Esophagus squamous epithelium (tissue), 5 donors: ENCODE measurements around the gene INAFM2. TPM values are rescaled to one million over a fixed set of nuclear protein-coding genes. Genes with fewer than 3 reads are reported as not detected.
A peak's percentile ranks its signal among the peaks of the same experiment; 100 is the strongest.

ENCODE experiments used
- DNase-seq: peaks from one replicate; lab custom pipeline; 2025; lab: John Stamatoyannopoulos, UW
- H3K27ac ChIP-seq, 4 donors: fragments of 200-600 bp; sonication (generic); one replicate each; pipeline ENCODE4 v1.5.1; 2016 to 2019; ENCODE audit warnings: mild to moderate bottlenecking in 1 of 4
- H3K27me3 ChIP-seq, 4 donors: fragments of 200-600 bp; sonication (generic); 1 replicate in 3 of 4; 2 replicates in 1 of 4; pipeline versions ENCODE4 v1.5.1 to v1.6.0; 2017 to 2021; ENCODE audit warnings: antibody characterized with exemption in 1 of 4
- H3K36me3 ChIP-seq, 3 donors: fragments of 200-600 bp; sonication (generic); one replicate each; pipeline ENCODE4 v1.5.1; 2016 to 2019
- H3K4me1 ChIP-seq, 3 donors: fragments of 200-600 bp; sonication (generic); one replicate each; pipeline ENCODE4 v1.5.1; 2017 to 2019
- H3K4me3 ChIP-seq, 4 donors: fragments of 200-600 bp; sonication (generic); 1 replicate in 3 of 4; 2 replicates in 1 of 4; pipeline ENCODE4 v1.5.1; 2016 to 2019; ENCODE audit warnings: mild to moderate bottlenecking in 2 of 4, moderate library complexity in 1 of 4
- H3K9me3 ChIP-seq, 3 donors: fragments of 200-600 bp; sonication (generic); one replicate each; pipeline ENCODE4 v1.5.1; 2016 to 2019
- POLR2A ChIP-seq, 4 donors: fragments of 450-650 bp; IDR thresholded peaks; one replicate each; pipeline ENCODE4 v1.6.1; 2017; ENCODE audit warnings: antibody characterized with exemption in 4 of 4, mild to moderate bottlenecking in 4 of 4, moderate library complexity in 3 of 4
- WGBS, 2 donors: methylation state at CpG; one replicate each; pipeline ENCODE4 v1.1.5; 2018; 5-methylcytosine and 5-hydroxymethylcytosine counted together
- intact Hi-C: fragments of 100-400 bp; cut with DNase I; formaldehyde crosslinking; loops from one replicate; pipeline ENCODE4 v1.15.0; 2022
- total RNA-seq, 4 donors: library from RNA; depleted of rRNA; stranded (reverse); fragments of >200 nt; gene quantifications; one replicate each; pipeline ENCODE4 v1.1.0, GENCODE V29; 2016
- TF ChIP-seq, protein P1 (sequence below), 6 experiments: fragments of 450-650 bp in 4 of 6; fragments of 200-600 bp in 2 of 6; sonication (generic) in 2 of 6; IDR thresholded peaks; one replicate each; pipeline ENCODE4 v1.5.1; 2016 to 2019; ENCODE audit warnings: antibody characterized with exemption in 6 of 6, mild to moderate bottlenecking in 4 of 6, moderate library complexity in 4 of 6
- donor health status: DM: yes; HTN: yes; CAD: no.

The INAFM2 gene
- total RNA-seq, 4 donors from 2014 or later, result 4.7 to 10.1 (median 8.1) TPM

DNA sequence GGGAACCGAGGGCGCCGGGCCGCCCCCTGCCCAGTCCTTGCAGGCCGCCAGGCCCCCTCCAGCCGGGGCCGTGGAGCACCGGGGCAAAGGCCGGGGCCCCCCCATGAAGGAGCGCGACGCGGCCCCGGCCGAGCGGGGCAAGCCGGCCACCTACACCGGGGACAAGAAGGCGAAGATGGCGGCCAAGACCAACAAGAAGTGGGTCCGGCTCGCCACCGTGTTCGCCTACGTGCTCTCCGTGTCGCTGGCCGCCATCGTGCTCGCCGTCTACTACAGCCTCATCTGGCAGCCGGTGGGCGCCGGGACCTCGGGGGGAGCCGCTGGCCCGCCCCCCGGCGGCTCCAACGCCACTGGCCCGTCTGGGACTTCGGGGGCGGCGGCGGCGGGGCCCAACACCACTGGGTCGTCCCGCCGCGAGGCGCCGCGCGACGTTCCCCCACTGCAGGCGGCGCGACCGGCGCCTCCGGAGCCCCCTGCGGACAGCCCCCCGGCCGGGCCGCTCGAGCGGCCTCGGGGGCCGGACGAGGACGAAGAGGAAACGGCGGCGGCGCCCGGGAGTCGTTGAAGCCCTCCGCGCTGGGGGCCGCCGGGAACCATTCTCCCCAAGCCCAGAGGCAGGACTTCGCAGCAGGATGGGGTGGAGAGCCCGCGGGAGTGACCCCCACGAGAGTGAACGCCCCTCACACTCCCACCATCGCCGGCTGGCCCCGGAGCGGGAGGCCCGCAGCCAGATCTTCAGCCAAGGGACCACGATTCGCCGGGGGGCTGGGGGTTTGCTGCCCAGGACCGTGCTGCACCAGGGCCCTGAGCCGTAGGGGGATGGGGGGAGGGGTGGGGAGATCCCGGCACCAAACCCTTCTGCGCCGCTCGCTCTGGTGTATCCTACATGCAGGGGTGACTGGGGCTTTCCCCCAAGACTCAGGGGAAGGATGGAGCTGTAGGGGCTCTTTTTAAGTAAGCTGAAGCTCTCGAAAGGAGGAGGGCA is 753 bp downstream of the INAFM2 start:
- Histone ChIP-seq H3K9me3 (no peaks in the 10 kb centered on the region), H3K36me3 (peaks cover 0 to 8% (median 0%) of the 10 kb centered on the region in 3 donors), H3K27ac (peak overlapping the region; percentile 73 to 91 (median 82)), H3K4me1 (peaks cover 19 to 63% (median 27%) of the 10 kb centered on the region in 3 donors), H3K27me3 (peaks cover 0 to 16% (median 0%) of the 10 kb centered on the region in 4 donors), H3K4me3 (peak overlapping the region; percentile 63 to 86 (median 77))
- TF ChIP-seq, protein P1, sequence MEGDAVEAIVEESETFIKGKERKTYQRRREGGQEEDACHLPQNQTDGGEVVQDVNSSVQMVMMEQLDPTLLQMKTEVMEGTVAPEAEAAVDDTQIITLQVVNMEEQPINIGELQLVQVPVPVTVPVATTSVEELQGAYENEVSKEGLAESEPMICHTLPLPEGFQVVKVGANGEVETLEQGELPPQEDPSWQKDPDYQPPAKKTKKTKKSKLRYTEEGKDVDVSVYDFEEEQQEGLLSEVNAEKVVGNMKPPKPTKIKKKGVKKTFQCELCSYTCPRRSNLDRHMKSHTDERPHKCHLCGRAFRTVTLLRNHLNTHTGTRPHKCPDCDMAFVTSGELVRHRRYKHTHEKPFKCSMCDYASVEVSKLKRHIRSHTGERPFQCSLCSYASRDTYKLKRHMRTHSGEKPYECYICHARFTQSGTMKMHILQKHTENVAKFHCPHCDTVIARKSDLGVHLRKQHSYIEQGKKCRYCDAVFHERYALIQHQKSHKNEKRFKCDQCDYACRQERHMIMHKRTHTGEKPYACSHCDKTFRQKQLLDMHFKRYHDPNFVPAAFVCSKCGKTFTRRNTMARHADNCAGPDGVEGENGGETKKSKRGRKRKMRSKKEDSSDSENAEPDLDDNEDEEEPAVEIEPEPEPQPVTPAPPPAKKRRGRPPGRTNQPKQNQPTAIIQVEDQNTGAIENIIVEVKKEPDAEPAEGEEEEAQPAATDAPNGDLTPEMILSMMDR (IDR thresholded peaks at IDR 0.05), result no peak
- TF ChIP-seq POLR2A (IDR thresholded peaks at IDR 0.05), result no peak
- DNase-seq, result no peak
- 8 to 39% methylated on average over 1 to 5 of the region's 101 CpGs for WGBS, 2 donors
- intact Hi-C loops, result no loop called here

DNA sequence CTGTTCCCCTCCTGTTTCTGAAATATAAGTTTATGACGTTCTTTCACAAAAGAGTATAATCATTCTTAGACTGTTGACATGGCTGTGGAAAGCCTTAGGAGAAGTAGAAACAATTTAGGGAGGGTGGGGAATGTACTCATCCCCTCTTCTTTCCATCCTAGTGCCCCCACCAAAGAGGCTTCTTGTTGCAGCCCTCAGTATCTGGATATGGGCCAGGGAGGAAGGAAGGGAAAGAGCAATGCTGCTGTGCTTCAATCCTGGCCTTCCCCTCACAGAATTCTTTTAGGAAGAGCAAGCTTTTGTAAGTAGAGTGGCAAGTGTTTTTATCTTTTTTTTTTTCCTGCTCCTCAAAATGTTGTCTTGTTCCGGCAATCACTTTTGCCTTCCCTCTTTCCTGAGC is 1.7 kb downstream of the INAFM2 start:
- 64 to 69% methylated on average over 2 of the region's 2 CpGs for WGBS, 2 donors
- Histone ChIP-seq H3K4me1 (peaks cover 19 to 70% (median 27%) of the 10 kb centered on the region in 3 donors), H3K4me3 (peak overlapping the region in 3 of 4 donors; percentile 68 to 86 (median 86)), H3K27ac (peak overlapping the region in 2 of 4 donors; percentile 80 to 85), H3K36me3 (peaks cover 0 to 8% (median 0%) of the 10 kb centered on the region in 3 donors), H3K27me3 (peaks cover 0 to 10% (median 0%) of the 10 kb centered on the region in 4 donors), H3K9me3 (no peaks in the 10 kb centered on the region)
- DNase-seq, result no peak
- intact Hi-C loops, result no loop called here
- no peak for TF ChIP-seq POLR2A (IDR thresholded peaks at IDR 0.05)
- TF ChIP-seq, protein P1 (IDR thresholded peaks at IDR 0.05), result no peak

DNA sequence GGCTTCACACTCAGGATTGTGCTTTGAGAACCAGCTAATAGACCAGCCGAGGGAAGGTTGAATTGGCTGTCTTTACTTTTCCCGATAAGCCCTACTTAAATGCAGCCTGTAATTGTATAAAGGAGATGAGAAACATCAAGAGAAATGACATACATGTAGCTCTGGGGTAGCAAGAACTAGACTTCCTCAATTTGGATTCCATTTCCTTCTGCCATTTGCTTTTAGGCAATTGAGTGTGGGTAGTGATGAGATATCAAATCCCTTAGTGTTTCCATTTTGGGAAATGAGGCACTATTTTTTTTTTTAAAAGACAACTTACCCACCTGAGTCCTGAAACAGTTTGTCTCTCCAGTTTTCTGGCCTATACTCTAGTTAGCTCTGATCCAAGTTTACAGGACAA is 2.2 kb downstream of the INAFM2 start:
- peaks cover 0 to 8% (median 0%) of the 10 kb centered on the region in 3 donors for H3K36me3 ChIP-seq
- TF ChIP-seq, protein P1 (IDR thresholded peaks at IDR 0.05), result no peak
- no peak for TF ChIP-seq POLR2A (IDR thresholded peaks at IDR 0.05)
- no peak for DNase-seq
- peak overlapping the region in 1 of 4 donors; percentile 86 for H3K4me3 ChIP-seq
- peaks cover 0 to 10% (median 0%) of the 10 kb centered on the region in 4 donors for H3K27me3 ChIP-seq
- WGBS, 2 donors, result 79 to 93% methylated on average over 2 of the region's 2 CpGs
- H3K9me3 ChIP-seq, result no peaks in the 10 kb centered on the region
- no peak overlapping the region for H3K27ac ChIP-seq
- peaks cover 19 to 75% (median 27%) of the 10 kb centered on the region in 3 donors for H3K4me1 ChIP-seq
- intact Hi-C loops, result no loop called here

DNA sequence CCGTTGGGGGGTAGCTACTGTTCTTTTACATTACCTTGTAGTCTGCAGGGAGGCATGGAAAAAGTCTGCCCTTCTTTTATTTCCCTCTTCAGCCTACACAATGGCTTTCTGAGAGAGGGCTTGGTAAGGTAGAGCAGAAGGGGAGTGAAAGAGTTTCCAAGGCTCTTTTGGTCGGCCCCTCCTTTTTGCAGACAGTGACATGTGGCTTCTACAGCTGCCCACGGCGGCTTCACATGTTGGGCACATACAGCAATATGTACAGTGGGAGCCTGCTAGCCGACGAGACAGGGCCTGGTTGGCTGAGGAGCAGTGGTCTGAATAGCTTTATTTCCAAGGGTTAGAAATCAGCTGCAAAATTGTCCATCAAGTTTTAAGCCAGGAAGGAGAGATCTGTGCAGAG is 4.0 kb downstream of the INAFM2 start:
- intact Hi-C loops, result no loop called here
- peaks cover 0 to 10% (median 0%) of the 10 kb centered on the region in 4 donors for H3K27me3 ChIP-seq
- DNase-seq, result no peak
- H3K4me3 ChIP-seq, result no peak overlapping the region
- peaks cover 19 to 79% (median 25%) of the 10 kb centered on the region in 3 donors for H3K4me1 ChIP-seq
- 76 to 77% methylated on average over 2 to 4 of the region's 6 CpGs for WGBS, 2 donors
- H3K27ac ChIP-seq, result no peak overlapping the region
- H3K9me3 ChIP-seq, result no peaks in the 10 kb centered on the region
- TF ChIP-seq, protein P1 (IDR thresholded peaks at IDR 0.05), result no peak
- TF ChIP-seq POLR2A (IDR thresholded peaks at IDR 0.05), result no peak
- peaks cover 0 to 8% (median 0%) of the 10 kb centered on the region in 3 donors for H3K36me3 ChIP-seq

DNA sequence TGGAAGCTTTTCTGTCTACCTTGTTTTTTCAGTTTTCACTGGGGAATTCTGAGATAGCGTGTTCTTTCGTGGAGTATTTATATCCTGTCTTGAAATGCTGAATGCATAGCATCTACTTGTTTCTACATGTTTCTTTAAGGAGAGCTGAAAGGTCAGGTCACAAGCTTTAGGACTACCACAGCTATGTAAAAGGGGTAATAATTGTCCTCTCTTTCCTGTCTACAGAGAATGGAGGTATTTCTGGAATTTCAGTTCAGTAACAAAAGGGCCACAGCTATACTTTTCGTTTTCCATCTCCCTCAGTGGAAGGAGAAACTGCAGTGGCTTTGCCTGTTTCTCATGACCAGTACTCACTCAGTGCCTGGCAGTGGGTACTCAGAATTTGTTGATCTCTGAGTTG is 4.7 kb downstream of the INAFM2 start:
- Histone ChIP-seq H3K4me3 (no peak overlapping the region), H3K36me3 (peaks cover 0 to 8% (median 0%) of the 10 kb centered on the region in 3 donors), H3K27me3 (peaks cover 0 to 10% (median 0%) of the 10 kb centered on the region in 4 donors), H3K4me1 (peaks cover 13 to 79% (median 18%) of the 10 kb centered on the region in 3 donors), H3K27ac (no peak overlapping the region), H3K9me3 (no peaks in the 10 kb centered on the region)
- TF ChIP-seq, protein P1 (IDR thresholded peaks at IDR 0.05), result no peak
- no peak for TF ChIP-seq POLR2A (IDR thresholded peaks at IDR 0.05)
- no peak for DNase-seq
- WGBS, 2 donors, result 39 to 56% methylated on average over 3 of the region's 3 CpGs
- intact Hi-C loops, result no loop called here
